ENCODE results near the gene ATAT1.
"Not testable (repeated sequence)": the region's sequence is repeated elsewhere in the genome, so short reads cannot be mapped to it uniquely, and the experiment has no call there.

ATAT1 gene

GRCh38 chr6:30651143-30651542 is 24.5 kb downstream of the ATAT1 start:
- no peak for DNase-seq

- no peak for DNase-seq
These were observed 28.4 kb downstream of the ATAT1 start for GRCh38 chr6:30654798-30655742.

- DNase-seq, result no peak
These were observed 29.0 kb downstream of the ATAT1 start for GRCh38 chr6:30655743-30656094.

GRCh38 chr6:30656513-30656912 is 29.8 kb downstream of the ATAT1 start:
- DNase-seq, result peak in 1 of 2 donors; percentile 48

- no peak for DNase-seq
These were observed 30.8 kb downstream of the ATAT1 start for GRCh38 chr6:30657454-30657853.

- DNase-seq, result not testable (repeated sequence)
These were observed 31.2 kb downstream of the ATAT1 start for GRCh38 chr6:30657922-30658321.

- no peak for DNase-seq
These were observed 38.5 kb downstream of the ATAT1 start for GRCh38 chr6:30664994-30665767.

GRCh38 chr6:30666300-30666699 is 39.6 kb downstream of the ATAT1 start:
- not testable (repeated sequence) for DNase-seq

- DNase-seq, result no peak
These were observed 44.3 kb downstream of the ATAT1 start for GRCh38 chr6:30670760-30671527.

- DNase-seq, result peak; percentile 92 to 94
These were observed 46.0 kb downstream of the ATAT1 start, which contains the start of gene DHX16 for GRCh38 chr6:30672445-30673253. Gene DHX16, minus strand, starts transcription at chr6:30673006. Its CDS starts 165 bp downstream, at chr6:30672841.

- DNase-seq, result no peak
These were observed 50.1 kb downstream of the ATAT1 start for GRCh38 chr6:30676660-30677285.

- DNase-seq, result peak; percentile 91
These were observed 52.5 kb downstream of the ATAT1 start for GRCh38 chr6:30678964-30679726.

GRCh38 chr6:30679765-30680535 is 53.3 kb downstream of the ATAT1 start:
- DNase-seq, result no peak

GRCh38 chr6:30681766-30682142 is 55.1 kb downstream of the ATAT1 start:
- DNase-seq, result no peak

GRCh38 chr6:30682143-30683117 is 55.8 kb downstream of the ATAT1 start:
- DNase-seq, result peak; percentile 89 to 92

- no peak for DNase-seq
These were observed 56.7 kb downstream of the ATAT1 start for GRCh38 chr6:30683183-30683979.

GRCh38 chr6:30683980-30684338 is 57.3 kb downstream of the ATAT1 start:
- no peak for DNase-seq
